ENCODE results near the gene ELOVL5.

The ELOVL5 gene

DNA sequence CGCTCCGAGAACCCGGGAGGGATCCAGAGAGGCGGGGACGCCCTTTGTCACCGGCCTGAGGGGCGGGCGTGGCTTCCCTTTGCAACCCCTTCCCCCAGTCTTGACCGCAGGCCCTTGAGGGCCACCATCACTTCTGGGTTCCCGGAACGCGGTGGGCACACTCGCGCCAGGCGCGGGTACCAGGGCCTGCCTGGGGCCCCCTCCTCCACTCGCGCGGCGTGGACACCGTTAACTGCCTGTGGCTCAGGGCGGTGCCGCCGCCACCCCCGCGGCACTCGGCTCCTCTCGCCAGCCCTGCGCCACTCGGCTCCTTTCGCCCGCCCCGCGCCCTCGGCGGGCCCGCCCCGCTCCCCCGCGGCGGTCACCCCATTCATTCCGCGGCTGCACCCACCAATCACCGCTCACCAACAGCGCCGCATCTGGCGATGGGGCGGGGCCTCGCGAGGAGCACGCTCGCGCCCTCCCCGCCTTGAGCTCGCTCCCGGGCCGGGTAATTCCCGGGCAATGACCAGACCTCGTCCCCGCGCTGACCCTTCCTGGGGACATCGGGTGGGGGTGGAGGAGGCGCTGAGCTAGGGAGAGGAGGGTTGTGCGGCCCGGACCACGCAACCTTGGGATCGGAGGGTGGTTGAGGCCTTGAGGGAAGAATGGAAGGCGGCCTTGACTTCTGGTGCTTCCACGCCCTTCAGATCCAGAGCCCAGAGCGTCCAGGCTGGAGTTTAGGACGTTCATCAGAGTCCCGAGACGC lies 10.5 kb upstream of the ELOVL5 start:
- in situ Hi-C loops (cut with HindIII; ENCODE audit: low pct_ligation_motif_present, low sequenced_read_pairs): no loop called here
- Histone ChIP-seq H3K36me3 (replicated peaks) (no peaks in the 10 kb centered on the region), H3K27me3 (replicated peaks) (no peaks in the 10 kb centered on the region), H3K4me3 (ENCODE audit: low read depth, low read length) (peak overlapping the region; percentile 49), H3K27ac (peak overlapping the region; percentile 95)
- TF ChIP-seq, protein P1, sequence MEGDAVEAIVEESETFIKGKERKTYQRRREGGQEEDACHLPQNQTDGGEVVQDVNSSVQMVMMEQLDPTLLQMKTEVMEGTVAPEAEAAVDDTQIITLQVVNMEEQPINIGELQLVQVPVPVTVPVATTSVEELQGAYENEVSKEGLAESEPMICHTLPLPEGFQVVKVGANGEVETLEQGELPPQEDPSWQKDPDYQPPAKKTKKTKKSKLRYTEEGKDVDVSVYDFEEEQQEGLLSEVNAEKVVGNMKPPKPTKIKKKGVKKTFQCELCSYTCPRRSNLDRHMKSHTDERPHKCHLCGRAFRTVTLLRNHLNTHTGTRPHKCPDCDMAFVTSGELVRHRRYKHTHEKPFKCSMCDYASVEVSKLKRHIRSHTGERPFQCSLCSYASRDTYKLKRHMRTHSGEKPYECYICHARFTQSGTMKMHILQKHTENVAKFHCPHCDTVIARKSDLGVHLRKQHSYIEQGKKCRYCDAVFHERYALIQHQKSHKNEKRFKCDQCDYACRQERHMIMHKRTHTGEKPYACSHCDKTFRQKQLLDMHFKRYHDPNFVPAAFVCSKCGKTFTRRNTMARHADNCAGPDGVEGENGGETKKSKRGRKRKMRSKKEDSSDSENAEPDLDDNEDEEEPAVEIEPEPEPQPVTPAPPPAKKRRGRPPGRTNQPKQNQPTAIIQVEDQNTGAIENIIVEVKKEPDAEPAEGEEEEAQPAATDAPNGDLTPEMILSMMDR (IDR thresholded peaks at IDR 0.05; ENCODE audit: low read depth, low read length, missing control alignments): no peak
- DNase-seq: peak; percentile 95

DNA sequence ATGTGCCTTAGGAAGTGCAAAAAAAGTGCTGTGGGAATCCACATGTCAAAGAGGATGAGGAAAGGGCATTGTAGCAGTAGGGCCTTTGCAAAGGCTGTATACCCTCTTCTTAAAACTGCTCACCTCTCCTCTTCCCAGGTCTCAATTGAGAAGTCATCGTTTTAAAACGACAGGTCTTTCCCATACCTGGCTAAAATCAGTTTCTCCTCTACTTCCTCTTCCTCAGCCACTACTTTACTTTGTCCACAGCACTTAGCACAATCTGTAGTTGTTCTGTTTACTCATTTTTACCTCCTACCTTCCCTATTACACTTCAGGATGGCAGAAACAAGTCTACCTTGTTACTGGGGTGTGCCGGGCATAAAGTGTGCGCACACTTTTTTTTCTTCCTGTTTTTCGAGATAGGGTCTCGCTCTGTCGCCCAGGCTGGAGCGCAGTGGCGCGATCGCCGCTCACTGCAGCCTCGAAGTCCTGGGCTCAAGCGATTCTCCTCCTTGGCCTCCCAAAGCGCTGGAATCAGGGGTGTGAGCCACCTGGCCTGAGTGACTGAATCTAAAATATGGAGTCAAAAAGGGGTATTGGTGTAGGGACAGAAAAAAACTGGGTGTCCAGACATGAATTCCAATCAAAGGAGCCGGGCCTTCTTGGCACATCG lies 9.8 kb upstream of the ELOVL5 start:
- TF ChIP-seq, protein P1 (IDR thresholded peaks at IDR 0.05; ENCODE audit: low read depth, low read length, missing control alignments): no peak

DNA sequence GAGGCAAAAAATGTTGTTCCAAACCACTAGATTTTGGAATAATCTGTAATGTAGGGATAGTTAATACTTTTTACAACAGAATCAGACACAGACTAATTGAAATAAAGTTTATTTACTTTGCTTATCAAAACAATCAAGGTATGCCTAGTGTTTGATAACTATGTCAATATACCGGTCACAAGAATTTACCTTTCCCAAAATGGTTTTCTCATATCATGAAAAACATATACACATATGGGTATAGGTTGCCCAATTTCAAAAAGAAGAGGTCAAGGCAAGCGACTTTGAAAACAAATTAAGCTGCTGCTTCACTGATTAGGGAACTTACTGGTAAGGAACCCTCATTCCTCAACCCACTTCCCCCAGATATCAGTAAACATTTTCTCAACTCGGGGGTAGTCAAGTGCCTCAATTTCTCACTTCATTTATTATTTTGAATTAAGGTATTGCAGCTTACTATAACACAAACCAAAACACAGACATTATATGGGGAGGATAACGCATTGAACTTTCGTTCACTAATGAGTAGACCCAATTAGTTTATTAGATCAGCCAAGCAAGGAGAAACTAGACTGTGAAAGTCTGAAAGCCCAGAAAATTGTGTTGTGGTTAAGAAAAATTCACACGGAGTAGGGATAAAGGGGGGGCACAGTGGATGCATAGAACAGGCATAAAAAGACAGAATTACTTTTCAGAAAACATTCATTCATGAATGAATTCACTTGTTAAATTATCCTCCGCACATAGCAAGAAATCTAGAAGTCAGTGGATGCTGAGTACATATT lies 9.0 kb upstream of the ELOVL5 start:
- in situ Hi-C loops (cut with HindIII; ENCODE audit: low pct_ligation_motif_present, low sequenced_read_pairs): no loop called here
- TF ChIP-seq, protein P1 (IDR thresholded peaks at IDR 0.05; ENCODE audit: low read depth, low read length, missing control alignments): no peak

More for the DNA sequence above, 9.8 kb upstream of the ELOVL5 start:
- Histone ChIP-seq H3K27me3 (replicated peaks) (no peaks in the 10 kb centered on the region), H3K4me3 (ENCODE audit: low read depth, low read length) (peak overlapping the region; percentile 49), H3K36me3 (replicated peaks) (no peaks in the 10 kb centered on the region), H3K27ac (peak overlapping the region; percentile 95)
- in situ Hi-C loops (cut with HindIII; ENCODE audit: low pct_ligation_motif_present, low sequenced_read_pairs): no loop called here
- no peak for DNase-seq

DNA sequence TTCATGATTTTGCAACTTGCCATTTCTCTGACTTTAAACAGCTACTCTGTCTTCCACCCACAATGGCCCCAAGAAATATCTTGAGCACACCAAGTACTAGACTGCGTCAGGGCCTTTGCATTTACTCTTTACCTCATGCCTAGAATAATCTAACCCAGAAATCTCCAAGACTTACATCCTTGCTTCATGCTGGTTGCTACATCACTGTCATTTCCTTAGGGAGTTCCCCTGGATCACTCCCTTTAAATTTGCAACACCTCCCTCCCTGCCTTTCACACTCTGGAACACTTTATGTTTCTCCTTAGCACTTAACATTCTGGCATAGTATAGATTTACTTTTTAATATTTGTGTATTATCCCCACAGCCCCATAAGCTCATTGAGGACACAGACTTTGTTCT lies 4.9 kb upstream of the ELOVL5 start:
- in situ Hi-C loops (cut with HindIII; ENCODE audit: low pct_ligation_motif_present, low sequenced_read_pairs): no loop called here
- Histone ChIP-seq H3K27ac (no peak overlapping the region), H3K36me3 (replicated peaks) (no peaks in the 10 kb centered on the region), H3K4me3 (ENCODE audit: low read depth, low read length) (no peak overlapping the region), H3K27me3 (replicated peaks) (no peaks in the 10 kb centered on the region)
- no peak for DNase-seq
- TF ChIP-seq, protein P1 (IDR thresholded peaks at IDR 0.05; ENCODE audit: low read depth, low read length, missing control alignments): no peak

More for the DNA sequence above, 9.0 kb upstream of the ELOVL5 start:
- H3K36me3 ChIP-seq (replicated peaks): no peaks in the 10 kb centered on the region
- no peak overlapping the region for H3K4me3 ChIP-seq (ENCODE audit: low read depth, low read length)
- DNase-seq: no peak
- no peak overlapping the region for H3K27ac ChIP-seq
- H3K27me3 ChIP-seq (replicated peaks): no peaks in the 10 kb centered on the region

DNA sequence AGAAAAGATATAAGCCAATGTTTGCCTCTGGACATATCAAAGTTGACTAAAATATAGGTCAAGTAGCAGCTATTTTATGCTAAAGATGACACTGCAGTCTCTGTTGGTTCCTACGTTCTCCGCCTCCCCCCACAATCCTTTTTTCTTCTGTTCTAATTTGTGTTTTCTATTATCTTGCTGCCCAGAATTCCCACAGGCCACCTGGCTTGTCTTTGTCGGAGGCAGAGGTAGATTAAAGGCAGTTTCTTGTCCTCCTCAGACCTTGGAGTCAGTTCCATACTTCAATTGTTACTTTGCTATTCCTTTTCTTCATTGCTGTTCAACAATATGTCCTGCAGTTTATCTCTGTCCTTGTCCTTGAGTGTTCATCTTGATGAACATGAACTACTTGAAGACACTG lies 3.6 kb upstream of the ELOVL5 start:
- TF ChIP-seq, protein P1 (IDR thresholded peaks at IDR 0.05; ENCODE audit: low read depth, low read length, missing control alignments): no peak
- DNase-seq: no peak
- Histone ChIP-seq H3K27ac (no peak overlapping the region), H3K27me3 (replicated peaks) (no peaks in the 10 kb centered on the region), H3K4me3 (ENCODE audit: low read depth, low read length) (no peak overlapping the region), H3K36me3 (replicated peaks) (no peaks in the 10 kb centered on the region)
- in situ Hi-C loops (cut with HindIII; ENCODE audit: low pct_ligation_motif_present, low sequenced_read_pairs): no loop called here

Measured in brain microvascular endothelial cell (primary cell).